ENCODE data around the gene IL11.
A peak's percentile ranks its signal among the peaks of the same experiment; 100 is the strongest.
"Not testable (repeated sequence)": the region's sequence is repeated elsewhere in the genome, so short reads cannot be mapped to it uniquely, and the experiment has no call there.

The IL11 gene

DNA sequence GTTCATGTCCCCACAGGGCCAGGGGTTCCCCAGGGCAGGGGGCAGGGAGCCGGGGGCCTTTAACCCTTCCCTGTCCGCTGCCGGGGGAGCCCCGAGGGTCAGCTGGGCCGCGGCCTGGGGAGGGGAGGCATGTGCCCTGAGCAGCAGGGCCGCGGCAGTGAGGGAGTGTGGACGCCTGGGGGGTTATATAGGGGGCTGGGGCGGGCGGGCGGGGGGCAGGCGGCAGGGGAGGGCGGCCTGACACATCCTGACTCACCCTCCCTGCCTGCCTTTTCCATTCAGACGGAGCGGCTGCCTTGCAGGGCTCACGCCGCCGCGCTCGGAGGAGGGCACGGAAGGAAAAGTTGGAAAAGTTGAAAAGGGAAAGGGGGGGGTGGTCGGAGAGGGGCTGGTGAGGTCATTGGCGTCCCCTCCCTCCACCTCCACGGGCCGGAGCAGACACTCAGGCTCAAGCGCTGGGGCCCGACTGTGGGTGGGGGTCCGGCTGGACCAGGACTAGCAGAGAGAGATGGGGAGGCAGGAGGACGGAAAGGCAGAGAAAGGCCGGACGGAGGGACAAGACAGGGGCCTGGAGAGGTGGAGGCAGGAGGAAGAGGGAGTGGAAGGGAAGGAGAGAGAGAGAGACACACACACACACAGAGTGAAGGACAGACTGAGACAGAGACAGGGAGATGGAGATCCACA lies at the start of gene IL11:
Gene IL11, minus strand, starts transcription at position 159 of the 684 bp plus-strand sequence. Its CDS starts 153 bp downstream, at position 6.
- peak; percentile 83 for DNase-seq

- DNase-seq, result no peak
These were observed 49.5 kb upstream of the IL11 start for GRCh38 chr19:55419624-55420236.

DNA sequence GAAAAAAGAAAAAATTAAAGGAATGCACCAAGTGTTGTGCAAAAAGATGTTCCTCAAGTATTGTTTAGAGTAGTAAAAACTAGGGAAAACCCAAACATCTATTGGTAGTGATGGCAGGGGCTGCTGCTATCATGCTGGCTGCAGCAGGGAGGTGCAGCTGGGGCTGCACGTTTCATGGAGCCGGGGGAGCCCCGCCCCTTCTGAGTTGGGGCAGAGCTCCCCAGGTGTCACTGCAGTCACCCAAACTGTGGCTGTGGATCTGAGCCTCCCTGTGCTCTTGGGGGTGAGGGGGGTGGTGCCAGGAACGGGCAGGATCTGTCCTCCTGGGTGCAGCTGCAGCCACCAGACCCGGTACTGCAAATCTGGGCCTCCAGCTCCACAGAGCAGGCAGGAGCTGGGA lies 48.8 kb upstream of the IL11 start:
- DNase-seq, result no peak

DNA sequence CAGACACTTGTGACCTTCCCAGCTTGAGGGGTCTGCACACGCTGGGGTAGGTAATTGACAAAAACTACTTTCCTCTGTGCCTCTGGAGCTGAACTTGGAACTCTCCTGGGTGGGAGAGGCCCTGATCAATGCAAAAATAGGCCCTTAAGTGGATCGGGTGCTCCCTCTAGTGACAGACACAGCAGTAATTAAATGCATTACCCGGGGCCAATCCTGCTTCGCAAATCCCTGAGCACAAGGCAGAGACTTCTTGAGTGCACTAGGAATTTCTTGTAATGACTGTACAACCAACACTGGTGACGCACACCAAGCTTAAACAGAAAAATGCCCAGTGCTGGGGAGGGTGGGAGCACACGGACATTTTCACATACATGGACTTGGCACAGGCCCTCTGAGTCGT lies 47.9 kb upstream of the IL11 start:
- peak; percentile 87 for DNase-seq

- no peak for DNase-seq
These were observed 39.9 kb upstream of the IL11 start for GRCh38 chr19:55410168-55410567.

DNA sequence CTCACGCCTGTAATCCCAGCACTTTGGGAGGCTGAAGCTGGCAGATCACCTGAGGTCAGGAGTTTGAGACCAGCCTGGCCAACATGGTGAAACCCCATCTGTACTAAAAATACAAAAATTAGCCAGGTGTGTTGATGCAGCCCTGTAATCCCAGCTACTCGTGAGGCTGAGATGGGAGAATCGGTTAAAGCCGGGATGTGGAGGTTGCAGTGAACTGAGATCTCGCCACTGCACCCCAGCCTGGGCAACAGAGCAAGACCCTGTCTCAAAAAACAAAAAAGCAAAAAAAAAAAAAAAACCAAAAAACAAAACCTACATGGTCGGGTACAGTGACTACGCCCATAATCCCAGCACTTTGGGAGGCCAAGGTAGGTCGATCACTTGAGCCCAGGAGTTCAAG lies 38.9 kb upstream of the IL11 start:
- DNase-seq, result not testable (repeated sequence)

DNA sequence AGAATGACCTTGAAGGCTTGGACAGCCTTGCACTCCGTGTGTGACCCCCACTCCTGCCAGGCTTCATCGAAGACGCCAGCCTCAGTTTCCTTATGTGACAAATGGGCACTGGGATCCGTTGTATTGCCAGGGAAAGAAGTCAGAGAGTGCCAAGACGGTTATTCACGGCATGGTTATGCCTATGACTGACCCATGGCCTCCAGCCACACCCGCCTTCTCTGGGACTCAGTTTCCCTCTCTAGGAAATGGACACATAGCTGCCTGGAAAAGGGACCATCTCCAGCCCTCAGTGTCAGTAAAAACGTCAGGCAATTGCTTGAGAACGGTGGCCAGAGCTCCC lies 38.2 kb upstream of the IL11 start:
- DNase-seq, result no peak

- peak; percentile 99 for DNase-seq
These were observed 37.7 kb upstream of the IL11 start for GRCh38 chr19:55407800-55408532.

- not testable (repeated sequence) for DNase-seq
These were observed 37.2 kb upstream of the IL11 start, which contains the start of gene UBE2S for GRCh38 chr19:55407550-55407799. TSS of gene UBE2S (minus strand) at chr19:55407788. CDS start at chr19:55407589, 199 bp downstream.

- DNase-seq, result no peak
These were observed 36.7 kb upstream of the IL11 start for GRCh38 chr19:55406826-55407549.

DNA sequence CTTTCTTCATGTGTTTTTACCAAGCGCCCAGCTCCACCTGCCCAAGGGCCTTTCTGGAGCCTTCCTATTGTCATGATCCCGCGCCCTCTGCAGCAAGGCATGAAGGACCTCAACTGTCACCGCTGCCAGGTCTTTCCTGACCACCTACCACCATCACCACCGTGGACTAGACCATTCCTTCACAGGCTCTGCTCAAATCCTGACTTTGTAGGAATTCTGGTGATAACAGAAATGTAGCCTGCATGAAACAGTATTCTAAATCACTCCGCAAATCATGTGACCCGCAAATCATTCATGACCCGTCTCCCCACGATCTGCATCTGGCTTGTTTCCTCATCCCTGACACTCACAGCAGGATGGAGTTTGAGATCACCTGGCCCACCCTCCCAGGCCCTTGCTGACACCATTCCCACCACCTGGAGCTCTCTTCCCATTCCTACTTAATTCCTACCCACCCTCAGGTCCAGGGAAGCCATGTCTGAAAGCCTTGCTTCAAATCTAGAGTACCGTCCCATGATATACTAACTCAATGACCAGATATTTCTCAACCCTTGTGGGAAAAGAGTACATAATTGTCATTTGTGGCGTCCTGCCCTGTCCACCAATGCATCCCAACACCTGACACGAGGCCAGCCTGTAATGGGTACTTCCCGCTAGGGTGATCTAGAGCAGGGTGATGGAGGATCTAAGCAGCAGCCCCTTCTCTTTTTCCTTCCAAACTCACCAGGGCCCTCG lies 36.0 kb upstream of the IL11 start:
- no peak for DNase-seq

- DNase-seq, result no peak
These were observed 35.4 kb upstream of the IL11 start for GRCh38 chr19:55405638-55406037.

GRCh38 chr19:55402509-55402908 lies 32.2 kb upstream of the IL11 start:
- DNase-seq, result no peak

- DNase-seq, result not testable (repeated sequence)
These were observed 31.1 kb upstream of the IL11 start for GRCh38 chr19:55401390-55401789.

- no peak for DNase-seq
These were observed 30.2 kb upstream of the IL11 start for GRCh38 chr19:55400281-55401087.

GRCh38 chr19:55398200-55398925 lies 28.1 kb upstream of the IL11 start:
- DNase-seq, result no peak

DNA sequence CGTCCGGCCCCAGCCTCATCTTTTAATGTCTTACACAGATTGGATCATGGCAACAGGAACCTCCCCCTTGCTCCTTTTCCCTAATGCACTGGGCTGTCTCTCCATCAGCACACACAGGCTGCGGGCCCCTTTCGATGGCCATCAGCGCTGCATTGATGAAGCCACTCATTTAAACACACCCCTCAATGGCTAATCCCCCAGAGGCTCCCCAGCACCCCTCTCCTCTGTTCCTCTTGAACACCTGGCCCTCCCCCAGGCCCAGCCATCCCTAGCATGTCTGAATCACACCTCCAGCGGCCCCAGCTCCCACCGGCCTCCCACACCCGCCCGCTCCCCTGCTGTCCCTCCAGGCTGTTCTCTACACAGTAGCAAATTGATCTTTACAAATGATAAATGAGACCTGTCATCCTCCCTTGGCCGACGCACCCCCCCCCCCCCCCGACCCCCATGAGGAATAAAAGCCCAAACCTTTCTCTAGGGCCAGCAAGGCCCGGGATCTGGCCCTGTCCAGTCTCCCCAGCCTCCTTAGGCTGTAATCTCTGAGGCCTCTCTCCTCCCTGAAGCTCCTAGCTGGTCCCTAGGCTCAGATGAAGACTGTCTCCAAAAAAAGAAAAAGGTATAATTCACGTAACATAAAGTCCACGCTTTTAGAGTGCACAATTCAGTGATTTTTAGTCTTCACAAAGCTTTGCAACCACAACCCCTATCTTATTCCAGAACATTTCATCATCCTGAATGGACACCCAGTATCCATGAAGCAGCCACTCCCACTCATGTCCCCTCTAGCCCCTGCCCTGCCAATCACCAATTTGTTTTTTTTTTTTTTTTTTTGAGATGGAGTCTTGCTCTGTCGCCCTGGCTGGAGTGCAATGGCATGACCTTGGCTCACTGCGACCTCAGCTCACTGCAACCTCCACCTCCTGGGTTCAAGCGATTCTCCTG lies 22.8 kb upstream of the IL11 start:
- no peak for DNase-seq

- no peak for DNase-seq
These were observed 21.7 kb upstream of the IL11 start for GRCh38 chr19:55391702-55392615.

DNA sequence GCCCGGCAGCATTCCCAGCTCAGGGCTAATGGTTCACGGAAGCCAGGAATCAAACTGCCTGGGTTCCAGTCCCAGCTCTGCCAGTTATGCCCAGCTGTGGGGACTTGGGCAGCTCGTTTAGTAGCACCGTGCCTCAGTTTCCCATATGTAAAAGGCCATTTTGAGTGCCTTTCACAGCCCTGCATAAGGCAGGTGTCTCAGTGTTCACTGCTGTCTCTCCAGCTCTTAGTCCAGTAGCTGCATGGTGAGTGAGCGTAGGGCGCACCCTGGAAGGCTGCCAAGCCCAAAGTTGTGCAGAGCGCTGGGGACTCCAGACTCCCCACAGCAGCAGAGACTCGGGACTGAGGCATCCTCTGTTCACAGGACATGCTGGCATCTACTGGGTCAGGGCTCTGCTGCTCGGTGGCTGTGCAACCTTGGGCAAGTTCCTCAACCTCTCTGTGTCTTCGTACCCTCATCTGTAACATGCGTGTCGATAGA lies 21.0 kb upstream of the IL11 start:
- DNase-seq, result no peak
